ENCODE measurements around the gene NRIP2. TPM values are rescaled to one million over a fixed set of nuclear protein-coding genes. Genes with fewer than 3 reads are reported as not detected.

NRIP2 gene
- total and polyA plus RNA-seq, 2 donors: 1.7 to 4.3 TPM

GRCh38 chr12:2793561-2793960, 41.3 kb downstream of the NRIP2 start:
- no peak overlapping the region for H3K4me3 ChIP-seq (ENCODE audit: low read depth, low read length)
- no peaks in the 10 kb centered on the region for H3K36me3 ChIP-seq (ENCODE audit: insufficient read depth)
- DNase-seq (ENCODE audit: extremely low spot score): no peak
- H3K27ac ChIP-seq (ENCODE audit: low read depth): no peak overlapping the region
- H3K4me1 ChIP-seq (ENCODE audit: insufficient read depth): no peaks in the 10 kb centered on the region
- WGBS: 92% methylated on average over 21 of the region's 21 CpGs

GRCh38 chr12:2792671-2793500, 41.9 kb downstream of the NRIP2 start:
- Histone ChIP-seq H3K27ac (ENCODE audit: low read depth) (no peak overlapping the region), H3K4me3 (ENCODE audit: low read depth, low read length) (no peak overlapping the region), H3K4me1 (ENCODE audit: insufficient read depth) (no peaks in the 10 kb centered on the region), H3K36me3 (ENCODE audit: insufficient read depth) (no peaks in the 10 kb centered on the region)
- 78% methylated on average over 25 of the region's 25 CpGs for WGBS
- no peak for DNase-seq (ENCODE audit: extremely low spot score)

- Histone ChIP-seq H3K27ac (ENCODE audit: low read depth) (no peak overlapping the region), H3K36me3 (ENCODE audit: insufficient read depth) (no peaks in the 10 kb centered on the region), H3K4me3 (ENCODE audit: low read depth, low read length) (no peak overlapping the region), H3K4me1 (ENCODE audit: insufficient read depth) (no peaks in the 10 kb centered on the region)
- DNase-seq (ENCODE audit: extremely low spot score): no peak
- 75% methylated on average over 6 of the region's 6 CpGs for WGBS
Observed at GRCh38 chr12:2791089-2791488, 43.7 kb downstream of the NRIP2 start.

- 47% methylated on average over 5 of the region's 5 CpGs for WGBS
- H3K36me3 ChIP-seq (ENCODE audit: insufficient read depth): no peaks in the 10 kb centered on the region
- no peak overlapping the region for H3K27ac ChIP-seq (ENCODE audit: low read depth)
- no peak for DNase-seq (ENCODE audit: extremely low spot score)
- no peaks in the 10 kb centered on the region for H3K4me1 ChIP-seq (ENCODE audit: insufficient read depth)
- H3K4me3 ChIP-seq (ENCODE audit: low read depth, low read length): no peak overlapping the region
Observed at GRCh38 chr12:2785017-2785416, 49.8 kb downstream of the NRIP2 start.

- no peak overlapping the region for H3K4me3 ChIP-seq (ENCODE audit: low read depth, low read length)
- H3K27ac ChIP-seq (ENCODE audit: low read depth): no peak overlapping the region
- WGBS: 13% methylated on average over 25 of the region's 25 CpGs
- DNase-seq (ENCODE audit: extremely low spot score): no peak
- H3K36me3 ChIP-seq (ENCODE audit: insufficient read depth): no peaks in the 10 kb centered on the region
- H3K4me1 ChIP-seq (ENCODE audit: insufficient read depth): no peaks in the 10 kb centered on the region
Observed at GRCh38 chr12:2783936-2784600, 50.8 kb downstream of the NRIP2 start.

GRCh38 chr12:2779281-2779680, 55.6 kb downstream of the NRIP2 start:
- no peak for DNase-seq (ENCODE audit: extremely low spot score)
- no peaks in the 10 kb centered on the region for H3K36me3 ChIP-seq (ENCODE audit: insufficient read depth)
- H3K4me3 ChIP-seq (ENCODE audit: low read depth, low read length): no peak overlapping the region
- H3K27ac ChIP-seq (ENCODE audit: low read depth): no peak overlapping the region
- 57% methylated on average over 4 of the region's 4 CpGs for WGBS
- H3K4me1 ChIP-seq (ENCODE audit: insufficient read depth): no peaks in the 10 kb centered on the region

- H3K36me3 ChIP-seq (ENCODE audit: insufficient read depth): no peaks in the 10 kb centered on the region
- H3K4me1 ChIP-seq (ENCODE audit: insufficient read depth): no peaks in the 10 kb centered on the region
Observed at GRCh38 chr12:2776129-2776806, 58.6 kb downstream of the NRIP2 start.

GRCh38 chr12:2775431-2775830, 59.4 kb downstream of the NRIP2 start:
- H3K4me1 ChIP-seq (ENCODE audit: insufficient read depth): no peaks in the 10 kb centered on the region
- no peak for DNase-seq (ENCODE audit: extremely low spot score)
- no peak overlapping the region for H3K27ac ChIP-seq (ENCODE audit: low read depth)
- H3K36me3 ChIP-seq (ENCODE audit: insufficient read depth): no peaks in the 10 kb centered on the region
- WGBS: 66% methylated on average over 8 of the region's 8 CpGs
- H3K4me3 ChIP-seq (ENCODE audit: low read depth, low read length): no peak overlapping the region

More at GRCh38 chr12:2776129-2776806, 58.6 kb downstream of the NRIP2 start:
- WGBS: 71% methylated on average over 20 of the region's 20 CpGs
- DNase-seq (ENCODE audit: extremely low spot score): no peak
- no peak overlapping the region for H3K27ac ChIP-seq (ENCODE audit: low read depth)
- H3K4me3 ChIP-seq (ENCODE audit: low read depth, low read length): no peak overlapping the region

Other genes starting within 250 kb of the NRIP2 start
- 27.9 TPM for gene FKBP4, start 40.1 kb downstream of the NRIP2 start, total RNA-seq
- 43.7 TPM for gene FKBP4, start 40.1 kb downstream of the NRIP2 start, polyA plus RNA-seq
- 23.2 TPM for gene ITFG2, start 22.4 kb downstream of the NRIP2 start, total RNA-seq
- 27.2 TPM for gene ITFG2, start 22.4 kb downstream of the NRIP2 start, polyA plus RNA-seq
- gene TEX52, start 22.0 kb upstream of the NRIP2 start, total RNA-seq: not detected
- not detected for gene TEX52, start 22.0 kb upstream of the NRIP2 start, polyA plus RNA-seq
- 6.2 TPM for gene FOXM1, start 42.1 kb upstream of the NRIP2 start, total RNA-seq
- 0.49 TPM for gene FOXM1, start 42.1 kb upstream of the NRIP2 start, polyA plus RNA-seq
- gene RHNO1, start 42.2 kb upstream of the NRIP2 start, total RNA-seq: 27.4 TPM
- gene RHNO1, start 42.2 kb upstream of the NRIP2 start, polyA plus RNA-seq: 12.0 TPM
- 24.3 TPM for gene TULP3, start 55.9 kb upstream of the NRIP2 start, total RNA-seq
- gene TULP3, start 55.9 kb upstream of the NRIP2 start, polyA plus RNA-seq: 22.8 TPM
- gene TEAD4, start 124.4 kb upstream of the NRIP2 start, total RNA-seq: 3.7 TPM
- gene TEAD4, start 124.4 kb upstream of the NRIP2 start, polyA plus RNA-seq: 16.3 TPM
- 33.3 TPM for gene TSPAN9, start 242.3 kb upstream of the NRIP2 start, total RNA-seq
- gene TSPAN9, start 242.3 kb upstream of the NRIP2 start, polyA plus RNA-seq: 50.4 TPM

Measured in urinary bladder (tissue), 4 donors.